DND-41 (cell line): ENCODE results near the gene R3HDM1.

Source experiments
- CTCF ChIP-seq: IDR thresholded peaks from 2 replicates; pipeline ENCODE4 v1.5.1; 2012; ENCODE audit warnings: borderline replicate concordance, low read length, moderate library complexity, mild to moderate bottlenecking; ENCODE audit not compliant: poor library complexity, severe bottlenecking; ENCODE audit errors: extremely low read depth
- EZH2 ChIP-seq: IDR thresholded peaks from 3 replicates; pipeline ENCODE4 v1.6.1; 2012; ENCODE audit warnings: borderline replicate concordance, low read depth, mild to moderate bottlenecking, moderate library complexity, low read length, inconsistent platforms; ENCODE audit not compliant: severe bottlenecking

- TF ChIP-seq CTCF (no peak), EZH2 (no peak)
Observed at GRCh38 chr2:135570884-135571283, 39.6 kb downstream of the R3HDM1 start.
